ENCODE measurements around the gene PIK3R5. TPM values are rescaled to one million over a fixed set of nuclear protein-coding genes. Genes with fewer than 3 reads are reported as not detected.

The PIK3R5 gene
- total RNA-seq, 1 experiment from 2014 or later = 5.9 TPM

- TF ChIP-seq FOXK1 (CRISPR knock-in tag; IDR thresholded peaks at IDR 0.05) = no peak
- TF ChIP-seq CREM (CRISPR knock-in tag; IDR thresholded peaks at IDR 0.05) = no peak
- no peak for TF ChIP-seq SP1 (CRISPR knock-in tag; conservative IDR thresholded peaks at IDR 0.05)
These were observed 99.7 kb downstream of the PIK3R5 start (continued) for GRCh38 chr17:8865811-8866210.

GRCh38 chr17:8865385-8865784 lies 100.1 kb downstream of the PIK3R5 start:
- Mint-ChIP-seq H3K36me3 (no peaks in the 10 kb centered on the region), H3K27ac (no peak overlapping the region), H3K4me3 (no peak overlapping the region), H3K4me1 (no peaks in the 10 kb centered on the region), H3K9me3 (0 out of 2 replicates have a peak, but pooled peaks cover 3% of the 10 kb centered on the region), H3K27me3 (ENCODE audit: low read depth) (no peaks in the 10 kb centered on the region)
- no peak for TF ChIP-seq ZNF317 (CRISPR knock-in tag; IDR thresholded peaks at IDR 0.05; ENCODE audit: borderline replicate concordance, low read depth)
- TF ChIP-seq SP1 (CRISPR knock-in tag; conservative IDR thresholded peaks at IDR 0.05) = no peak
- TF ChIP-seq GABPB1 (CRISPR knock-in tag; IDR thresholded peaks at IDR 0.05) = no peak
- TF ChIP-seq USF1 (CRISPR knock-in tag; IDR thresholded peaks at IDR 0.05) = no peak
- no peak for TF ChIP-seq NR2C2 (CRISPR knock-in tag; IDR thresholded peaks at IDR 0.05)
- DNase-seq (ENCODE audit: low spot score) = no peak
- ChIA-PET POLR2A (no interaction called here), CTCF (interaction anchor here (0.7 to 1.8 kb wide), 4 partner anchors 29 to 133 kb away, joined by 3 to 8 read pairs (median 4); no protein-coding TSS in a partner anchor)
- ATAC-seq = no peak

GRCh38 chr17:8862213-8863056 lies 103.1 kb downstream of the PIK3R5 start:
- Mint-ChIP-seq H3K4me1 (peaks cover 24% of the 10 kb centered on the region), H3K4me3 (no peak overlapping the region), H3K27me3 (ENCODE audit: low read depth) (no peaks in the 10 kb centered on the region), H3K9me3 (0 out of 2 replicates have a peak, but pooled peaks cover 3% of the 10 kb centered on the region), H3K36me3 (no peaks in the 10 kb centered on the region), H3K27ac (no peak overlapping the region)
- no peak for DNase-seq (ENCODE audit: low spot score)
- ChIA-PET POLR2A (interaction anchor here (0.6 kb wide), 1 partner anchor 331 kb away, joined by 3 read pairs; no protein-coding TSS in a partner anchor), CTCF (interaction anchor here (1.2 kb wide), 1 partner anchor 63 kb away, joined by 3 read pairs; no protein-coding TSS in a partner anchor)
- ATAC-seq = no peak
- TF ChIP-seq FOXK1 (CRISPR knock-in tag; IDR thresholded peaks at IDR 0.05) (no peak), ATF2 (CRISPR knock-in tag; IDR thresholded peaks at IDR 0.05; ENCODE audit: borderline replicate concordance, low read depth) (no peak), ZBTB21 (CRISPR knock-in tag; IDR thresholded peaks at IDR 0.05; ENCODE audit: borderline replicate concordance) (no peak), TP53 (CRISPR knock-in tag; IDR thresholded peaks at IDR 0.05) (no peak), ZBTB43 (CRISPR knock-in tag; IDR thresholded peaks at IDR 0.05) (no peak), ZSCAN18 (CRISPR knock-in tag; IDR thresholded peaks at IDR 0.05) (no peak), ZNF671 (CRISPR knock-in tag; IDR thresholded peaks at IDR 0.05) (no peak), KAT7 (CRISPR knock-in tag; IDR thresholded peaks at IDR 0.05; ENCODE audit: borderline replicate concordance) (no peak), FOXP1 (CRISPR knock-in tag; IDR thresholded peaks at IDR 0.05; ENCODE audit: borderline replicate concordance) (no peak), E2F5 (CRISPR knock-in tag; IDR thresholded peaks at IDR 0.05) (no peak), ZNF219 (CRISPR knock-in tag; IDR thresholded peaks at IDR 0.05; ENCODE audit: borderline replicate concordance) (no peak), ERG (CRISPR knock-in tag; IDR thresholded peaks at IDR 0.05) (no peak)

Measured in WTC11 (cell line).